Measurements from ENCODE around the gene CAPN7. TPM values are rescaled to one million over a fixed set of nuclear protein-coding genes. Genes with fewer than 3 reads are reported as not detected.
"Not testable (repeated sequence)": the region's sequence is repeated elsewhere in the genome, so short reads cannot be mapped to it uniquely, and the experiment has no call there.

Gene CAPN7
- polyA plus RNA-seq, 3 donors = 11.7 to 20.8 (median 14.7) TPM

- peaks cover 9 to 15% of the 10 kb centered on the region in 2 donors for H3K27me3 ChIP-seq (ENCODE audit: control insufficient read depth in 2 of 2, insufficient read depth in 2 of 2, low read length in 2 of 2)
- Mint-ChIP-seq H3K36me3 (no peaks in the 10 kb centered on the region), H3K4me3 (no peak overlapping the region), H3K9me3 (peaks cover 5 to 12% (median 7%) of the 10 kb centered on the region in 7 donors), H3K27me3 (ENCODE audit: low read depth in 3 of 3) (peaks cover 4 to 7% (median 6%) of the 10 kb centered on the region in 3 donors), H3K4me1 (peaks cover 6% of the 10 kb centered on the region), H3K27ac (no peak overlapping the region)
- no peaks in the 10 kb centered on the region for H3K79me2 ChIP-seq (ENCODE audit: insufficient read depth, low read length)
- no peaks in the 10 kb centered on the region for H4K20me1 ChIP-seq (ENCODE audit: insufficient read depth, low read length)
- H3K4me3 ChIP-seq (replicated peaks in 1 of 3; ENCODE audit: low read depth in 2 of 3, low read length in 3 of 3) = no peak overlapping the region
- H3K4me2 ChIP-seq (replicated peaks; ENCODE audit: extremely low read depth, low read length, poor library complexity, severe bottlenecking) = no peak overlapping the region
- no peak for DNase-seq
- intact Hi-C loops (cut with micrococcal nuclease) = no loop called here
- no peak for TF ChIP-seq CTCF (IDR thresholded peaks at IDR 0.05)
- no peaks in the 10 kb centered on the region for H3K36me3 ChIP-seq (replicated peaks in 1 of 2; ENCODE audit: control insufficient read depth in 1 of 2, insufficient read depth in 2 of 2, low read length in 2 of 2)
- no peak overlapping the region for H3K27ac ChIP-seq (ENCODE audit: low read depth in 1 of 2, low read length in 2 of 2)
- no peak overlapping the region for H2AFZ ChIP-seq (ENCODE audit: insufficient read depth, low read depth, low read length, poor library complexity, severe bottlenecking)
- WGBS (ENCODE audit: insufficient coverage) = no CpG with 5 or more reads among the region's 1 CpG
- H3K9ac ChIP-seq (ENCODE audit: insufficient read depth, low read length, poor library complexity, severe bottlenecking) = no peak overlapping the region
- H3K9me3 ChIP-seq (replicated peaks in 1 of 2; ENCODE audit: control insufficient read depth in 1 of 2, insufficient read depth in 1 of 2, low read length in 2 of 2) = peaks cover 3 to 5% of the 10 kb centered on the region in 2 donors
- H3K4me1 ChIP-seq (ENCODE audit: control insufficient read depth in 1 of 2, insufficient read depth in 2 of 2, low read length in 2 of 2) = no peaks in the 10 kb centered on the region
Observed at GRCh38 chr3:15161133-15161532, 44.9 kb upstream of the CAPN7 start.

GRCh38 chr3:15163656-15164055 is 42.4 kb upstream of the CAPN7 start:
- H3K9ac ChIP-seq (ENCODE audit: insufficient read depth, low read length, poor library complexity, severe bottlenecking); H3K27ac ChIP-seq (ENCODE audit: low read depth in 1 of 2, low read length in 2 of 2); H3K36me3 Mint-ChIP-seq; H3K79me2 ChIP-seq (ENCODE audit: insufficient read depth, low read length); H3K9me3 ChIP-seq (replicated peaks in 1 of 2; ENCODE audit: control insufficient read depth in 1 of 2, insufficient read depth in 1 of 2, low read length in 2 of 2); H3K27ac Mint-ChIP-seq; H3K4me1 Mint-ChIP-seq; H2AFZ ChIP-seq (ENCODE audit: insufficient read depth, low read depth, low read length, poor library complexity, severe bottlenecking); DNase-seq; intact Hi-C loops (cut with micrococcal nuclease); H3K4me2 ChIP-seq (replicated peaks; ENCODE audit: extremely low read depth, low read length, poor library complexity, severe bottlenecking); H3K4me1 ChIP-seq (ENCODE audit: control insufficient read depth in 1 of 2, insufficient read depth in 2 of 2, low read length in 2 of 2); H3K27me3 ChIP-seq (ENCODE audit: control insufficient read depth in 2 of 2, insufficient read depth in 2 of 2, low read length in 2 of 2); H3K36me3 ChIP-seq (replicated peaks in 1 of 2; ENCODE audit: control insufficient read depth in 1 of 2, insufficient read depth in 2 of 2, low read length in 2 of 2); H3K4me3 Mint-ChIP-seq; H3K27me3 Mint-ChIP-seq (ENCODE audit: low read depth in 3 of 3); H4K20me1 ChIP-seq (ENCODE audit: insufficient read depth, low read length); H3K4me3 ChIP-seq (replicated peaks in 1 of 3; ENCODE audit: low read depth in 2 of 3, low read length in 3 of 3); H3K9me3 Mint-ChIP-seq: not testable (repeated sequence)
- WGBS (ENCODE audit: insufficient coverage) = no CpG with 5 or more reads among the region's 24 CpGs
